Measurements from ENCODE around the gene RBM39. TPM values are rescaled to one million over a fixed set of nuclear protein-coding genes. Genes with fewer than 3 reads are reported as not detected.

RBM39 gene
- total and polyA plus RNA-seq, 10 of the 15 experiments (the other 5 are each of a cell fraction or from before 2014, with no cell fraction given), result 135 to 280 (median 217) TPM

- TF ChIP-seq BCL3 (IDR thresholded peaks at IDR 0.05; ENCODE audit: borderline replicate concordance, insufficient read depth, low read depth, low read length, poor library complexity, severe bottlenecking) (no peak), BCL11A (IDR thresholded peaks at IDR 0.05; ENCODE audit: low read depth, low read length) (no peak), MLLT1 (IDR thresholded peaks at IDR 0.05) (peak; percentile 88), RCOR1 (conservative IDR thresholded peaks at IDR 0.05; ENCODE audit: low read depth, low read length) (no peak), MEF2A (IDR thresholded peaks at IDR 0.05; ENCODE audit: insufficient read depth, low read depth, low read length) (no peak), HDGF (IDR thresholded peaks at IDR 0.05) (peak; percentile 98), BACH1 (IDR thresholded peaks at IDR 0.05; ENCODE audit: borderline replicate concordance) (peak; percentile 75), CHD2 (IDR thresholded peaks at IDR 0.05; ENCODE audit: borderline replicate concordance, low read depth, low read length) (peak; percentile 93), RUNX3 (IDR thresholded peaks at IDR 0.05; ENCODE audit: low read length) (peak; percentile 45), HCFC1 (IDR thresholded peaks at IDR 0.05; ENCODE audit: low read length) (no peak), SMC3 (IDR thresholded peaks at IDR 0.05; ENCODE audit: borderline replicate concordance, low read length) (no peak), MXI1 (IDR thresholded peaks at IDR 0.05; ENCODE audit: low read depth, low read length) (peak; percentile 47; the same call in 1 of the 2 replicates), TCF12 (IDR thresholded peaks at IDR 0.05; ENCODE audit: low read depth, low read length) (no peak), ELK1 (IDR thresholded peaks at IDR 0.05; ENCODE audit: low read depth, low read length) (no peak), RFX5 (IDR thresholded peaks at IDR 0.05; ENCODE audit: low read depth, low read length) (peak; percentile 51; the same call in 1 of the 2 replicates), RELB (IDR thresholded peaks at IDR 0.05; ENCODE audit: low read depth) (no peak), SRF (IDR thresholded peaks at IDR 0.05; ENCODE audit: low read depth in 2 of 2, low read length in 2 of 2) (no peak), E2F4 (IDR thresholded peaks at IDR 0.05; ENCODE audit: low read depth, low read length) (0 out of 2 replicates have a peak, but pooled peaks have one; percentile 58), ZNF24 (IDR thresholded peaks at IDR 0.05) (no peak), NR2C1 (IDR thresholded peaks at IDR 0.05) (peak; percentile 14; the same call in 1 of the 2 replicates), MYB (IDR thresholded peaks at IDR 0.05; ENCODE audit: borderline replicate concordance, low read depth, low read length) (no peak), CEBPB (IDR thresholded peaks at IDR 0.05; ENCODE audit: borderline replicate concordance in 1 of 2, low read depth in 2 of 2, low read length in 2 of 2) (no peak), SMAD5 (IDR thresholded peaks at IDR 0.05; ENCODE audit: low read depth) (no peak), PAX8 (IDR thresholded peaks at IDR 0.05) (no peak)
These were observed 29.9 kb upstream of the RBM39 start, which contains the start of gene PHF20 (continued) for GRCh38 chr20:35771689-35772562.

Measured in GM12878 (cell line).